HG03108 (cell line): ENCODE results near the gene GRB10.

Experiments
- ATAC-seq: cut with Tn5 transposase; IDR thresholded peaks from one replicate; pipeline ENCODE4 v1.9.1; 2021; ENCODE audit warnings: moderate library complexity; ENCODE audit not compliant: unreplicated experiment

The GRB10 gene

GRCh38 chr7:50658696-50659095 is 124.0 kb downstream of the GRB10 start:
- no peak for ATAC-seq

- no peak for ATAC-seq
Observed at GRCh38 chr7:50657912-50658311, 124.8 kb downstream of the GRB10 start.

- ATAC-seq = no peak
Observed at GRCh38 chr7:50657341-50657873, 125.3 kb downstream of the GRB10 start.

GRCh38 chr7:50656141-50656895 is 126.4 kb downstream of the GRB10 start:
- no peak for ATAC-seq

- no peak for ATAC-seq
Observed at GRCh38 chr7:50655490-50655889, 127.2 kb downstream of the GRB10 start.

- no peak for ATAC-seq
Observed at GRCh38 chr7:50655020-50655419, 127.7 kb downstream of the GRB10 start.

- ATAC-seq = no peak
Observed at GRCh38 chr7:50653981-50654425, 128.7 kb downstream of the GRB10 start.

- ATAC-seq = no peak
Observed at GRCh38 chr7:50653126-50653864, 129.4 kb downstream of the GRB10 start.

- no peak for ATAC-seq
Observed at GRCh38 chr7:50652400-50653125, 130.1 kb downstream of the GRB10 start.

GRCh38 chr7:50651271-50651989 is 131.3 kb downstream of the GRB10 start:
- ATAC-seq = peak; percentile 56

GRCh38 chr7:50650057-50650664 is 132.5 kb downstream of the GRB10 start:
- ATAC-seq = no peak

GRCh38 chr7:50649259-50649885 is 133.3 kb downstream of the GRB10 start:
- no peak for ATAC-seq

- no peak for ATAC-seq
Observed at GRCh38 chr7:50648570-50649169, 134.0 kb downstream of the GRB10 start.

GRCh38 chr7:50648076-50648475 is 134.6 kb downstream of the GRB10 start:
- ATAC-seq = no peak

- no peak for ATAC-seq
Observed at GRCh38 chr7:50647286-50647980, 135.3 kb downstream of the GRB10 start.

- ATAC-seq = no peak
Observed at GRCh38 chr7:50646069-50646468, 136.6 kb downstream of the GRB10 start.

GRCh38 chr7:50645186-50645585 is 137.5 kb downstream of the GRB10 start:
- ATAC-seq = no peak

GRCh38 chr7:50644586-50644985 is 138.1 kb downstream of the GRB10 start:
- no peak for ATAC-seq

- no peak for ATAC-seq
Observed at GRCh38 chr7:50644114-50644513, 138.6 kb downstream of the GRB10 start.
